SH-SY5Y (cell line): Measurements from ENCODE around the gene LEAP2.
A peak's percentile ranks its signal among the peaks of the same experiment; 100 is the strongest.

Source experiments
- GATA2 ChIP-seq: IDR thresholded peaks from 2 replicates; pipeline ENCODE4 v1.6.1; 2011; ENCODE audit warnings: mild to moderate bottlenecking, low read depth, low read length
- GATA3 ChIP-seq: IDR thresholded peaks from 2 replicates; pipeline ENCODE4 v1.6.1; 2011; ENCODE audit warnings: low read depth, mild to moderate bottlenecking, low read length, moderate library complexity

Gene LEAP2

DNA sequence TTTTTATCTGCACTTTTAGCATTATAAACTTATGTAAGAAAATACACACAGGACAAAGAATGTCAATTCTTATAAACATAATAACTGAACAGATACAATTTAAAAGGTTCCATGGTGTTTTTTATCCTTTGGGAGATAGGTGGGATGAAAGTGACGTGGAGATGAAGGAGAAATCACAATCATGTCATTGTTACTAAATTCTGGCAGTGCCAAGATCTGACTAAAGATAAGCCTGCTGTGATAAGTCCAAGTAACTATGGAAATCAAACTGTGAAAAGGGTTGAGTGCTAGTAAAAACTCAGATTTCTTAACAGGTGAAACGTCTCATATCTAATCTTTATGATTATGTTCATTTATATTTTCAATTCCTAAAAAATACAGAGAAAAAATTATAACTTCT lies 11.1 kb downstream of the LEAP2 start:
- TF ChIP-seq GATA3 (peak; percentile 63), GATA2 (peak; percentile 63; the same call in 1 of the 2 replicates)

DNA sequence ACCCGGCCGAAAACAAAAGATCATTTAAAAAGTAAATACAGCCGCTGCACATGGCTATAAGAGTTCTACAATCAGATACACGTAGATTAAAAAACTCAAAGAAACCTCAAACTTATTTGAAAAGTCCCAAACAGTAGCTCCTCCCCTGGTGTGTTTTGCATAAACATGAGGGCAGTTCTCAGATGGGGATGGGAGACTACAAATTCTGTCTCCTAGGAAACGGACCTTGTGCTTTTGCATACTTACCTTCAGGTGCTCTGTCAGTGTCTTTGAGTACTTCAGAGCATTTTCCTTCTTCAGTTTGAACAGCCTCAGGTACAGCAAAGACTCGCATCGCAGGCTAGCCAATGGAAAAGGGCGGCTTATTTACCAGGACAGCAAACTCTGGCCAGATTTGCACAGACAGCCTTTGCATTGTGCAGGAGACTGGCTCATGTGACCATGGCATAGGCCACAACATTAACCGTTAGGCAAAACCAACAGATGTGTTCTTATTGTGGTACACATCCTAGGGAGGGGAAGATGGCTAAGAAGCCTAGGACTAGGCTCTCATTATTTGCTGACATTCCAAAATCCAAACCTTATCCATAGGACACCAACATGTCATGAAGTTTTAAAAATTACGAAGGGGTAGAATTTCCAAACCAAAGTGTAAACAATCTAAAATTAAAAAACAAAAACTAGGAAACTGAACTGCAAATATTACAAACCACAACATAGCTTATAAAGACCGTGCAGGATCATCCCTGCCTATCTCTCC lies 12.8 kb downstream of the LEAP2 start:
- no peak for TF ChIP-seq GATA3
- TF ChIP-seq GATA2: no peak

DNA sequence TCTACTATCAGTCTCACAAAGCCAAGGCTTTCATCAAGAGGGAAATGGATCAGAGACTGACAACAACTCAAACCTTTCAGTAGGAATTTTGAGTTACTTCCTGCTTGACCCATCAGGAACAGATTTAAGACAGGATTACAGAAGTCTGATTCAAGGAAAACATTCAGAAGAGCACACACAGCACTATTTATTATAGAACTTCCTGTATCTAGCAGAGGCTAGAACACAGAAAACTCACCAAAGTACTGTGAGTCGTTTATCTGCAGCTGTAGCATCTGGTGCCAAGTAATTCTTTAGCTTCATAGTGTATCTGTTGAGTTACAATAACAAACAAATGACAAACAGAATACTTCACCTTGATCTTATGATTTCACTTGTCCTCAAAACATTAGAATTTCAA lies 13.8 kb downstream of the LEAP2 start:
- TF ChIP-seq GATA2 (no peak), GATA3 (no peak)

DNA sequence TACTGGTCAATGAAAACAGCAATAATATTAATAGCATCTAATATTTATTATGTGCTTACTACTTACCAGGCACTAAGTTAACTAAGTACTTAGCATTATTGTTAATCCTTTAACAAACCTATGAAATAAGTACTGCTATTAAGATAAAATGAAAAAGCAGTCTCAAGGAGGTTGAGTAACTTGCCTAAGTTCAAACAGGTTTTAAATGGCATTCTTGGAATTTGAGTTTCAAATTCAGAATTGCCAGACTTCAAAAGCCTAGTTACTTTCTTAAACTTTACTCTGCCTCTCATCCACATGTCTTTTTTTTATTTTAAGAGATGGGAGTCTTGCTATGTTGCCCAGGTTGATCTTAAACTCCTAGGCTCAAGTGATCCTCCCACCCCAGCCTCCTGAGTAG lies 16.0 kb downstream of the LEAP2 start:
- no peak for TF ChIP-seq GATA3

DNA sequence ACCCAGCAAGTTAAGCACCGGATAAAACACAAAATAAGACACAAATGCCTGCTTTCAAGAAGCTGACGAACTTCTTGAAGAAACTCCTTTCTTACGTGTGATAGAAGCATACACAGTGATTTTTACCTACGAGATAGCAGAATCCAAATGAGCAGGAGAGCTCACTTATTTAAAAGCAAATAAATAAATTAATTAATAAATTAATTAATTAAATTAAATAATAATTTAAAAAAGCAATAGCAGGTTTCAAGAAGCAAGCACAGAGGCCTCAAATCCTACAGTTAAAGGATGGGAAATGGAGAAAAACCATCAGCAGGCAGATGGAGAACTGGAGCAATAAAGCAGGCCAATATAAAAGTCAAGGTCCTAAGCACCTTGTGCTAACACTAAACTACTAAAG lies 17.3 kb downstream of the LEAP2 start:
- TF ChIP-seq GATA2 (no peak), GATA3 (no peak)

DNA sequence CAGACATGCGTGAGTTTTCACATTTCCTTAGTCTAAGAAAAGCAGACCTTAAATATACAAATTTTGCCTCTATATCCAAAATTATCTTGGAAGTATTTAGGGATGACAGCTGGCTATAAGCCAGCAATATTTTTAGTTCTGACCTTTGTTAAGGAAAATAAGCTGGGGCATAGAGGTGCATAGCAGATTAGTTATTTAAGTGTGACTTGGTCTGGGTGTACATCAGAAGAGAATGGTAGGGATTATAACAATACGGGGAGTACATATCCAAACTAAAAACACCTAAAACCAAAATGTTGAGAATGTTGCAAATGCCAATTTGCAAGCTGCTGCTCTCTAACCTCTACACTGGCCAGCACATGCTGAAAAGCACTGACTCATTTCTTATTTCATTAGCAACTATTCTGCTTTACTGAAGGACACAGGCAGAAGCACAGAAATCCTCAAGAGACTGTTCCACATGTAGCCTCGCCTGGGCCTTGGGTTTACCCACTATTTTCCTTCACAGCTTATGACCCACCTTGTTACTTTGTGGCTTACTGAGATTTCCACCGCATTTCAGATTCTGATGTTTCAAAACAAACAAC lies 22.3 kb downstream of the LEAP2 start:
- no peak for TF ChIP-seq GATA3
- TF ChIP-seq GATA2: no peak

DNA sequence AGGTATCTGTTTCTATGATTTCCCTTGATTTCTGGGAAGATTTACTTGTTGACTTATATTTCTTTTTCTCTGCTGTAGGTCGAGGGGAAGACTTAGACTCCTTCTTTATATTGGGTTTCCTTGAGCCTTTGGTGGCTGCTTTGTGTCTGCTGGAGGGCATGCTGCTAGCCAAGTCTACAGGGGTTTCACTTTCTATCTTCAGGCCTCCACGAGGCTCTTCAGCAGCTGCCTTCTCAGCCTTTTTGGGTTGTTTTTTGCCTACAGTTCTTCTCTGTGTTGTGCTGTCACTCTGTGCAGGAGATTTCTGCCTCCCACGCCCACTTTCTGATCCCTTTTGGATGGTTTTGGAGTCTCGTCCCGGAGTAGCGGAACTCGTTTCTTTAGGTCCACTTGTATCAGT lies 23.2 kb downstream of the LEAP2 start:
- TF ChIP-seq GATA3 (no peak), GATA2 (no peak)

DNA sequence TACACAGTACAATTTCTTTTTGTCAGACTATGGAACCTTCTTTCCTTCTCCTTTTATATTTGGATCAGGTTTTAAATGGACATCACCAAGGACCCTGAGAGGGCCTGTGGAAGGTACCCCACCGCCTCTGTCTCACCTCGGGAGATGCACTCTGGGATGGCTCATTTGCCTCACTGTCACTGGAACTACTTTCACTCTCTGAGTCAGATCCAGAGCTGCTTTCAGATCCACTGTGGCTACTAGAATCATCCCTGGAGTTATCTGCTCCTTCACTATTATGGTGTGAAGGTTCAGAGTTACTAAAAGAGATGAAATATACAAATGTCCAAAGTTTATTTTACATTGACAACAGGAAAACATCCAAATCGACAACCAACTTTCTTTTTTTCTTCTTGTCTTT lies 24.6 kb downstream of the LEAP2 start:
- no peak for TF ChIP-seq GATA2
- TF ChIP-seq GATA3: no peak

DNA sequence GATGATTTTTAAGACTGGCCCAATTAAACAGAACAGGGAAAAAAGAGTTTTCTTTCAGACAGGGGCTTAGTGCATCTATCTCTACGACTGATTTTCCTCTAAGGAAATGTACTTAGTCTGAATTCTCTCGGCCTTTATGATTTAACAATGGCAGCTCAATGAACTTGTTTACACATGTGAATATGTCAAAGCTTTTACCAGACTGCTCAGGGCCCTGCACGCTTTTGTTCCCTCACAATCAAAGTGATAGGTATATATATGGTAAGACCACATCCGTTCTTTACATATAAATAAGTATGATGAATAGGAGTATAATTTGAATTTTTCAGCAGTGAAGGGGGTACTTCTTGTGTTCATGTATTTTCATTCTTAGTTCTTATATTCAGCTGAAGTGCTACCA lies 27.6 kb downstream of the LEAP2 start:
- no peak for TF ChIP-seq GATA2
- no peak for TF ChIP-seq GATA3

DNA sequence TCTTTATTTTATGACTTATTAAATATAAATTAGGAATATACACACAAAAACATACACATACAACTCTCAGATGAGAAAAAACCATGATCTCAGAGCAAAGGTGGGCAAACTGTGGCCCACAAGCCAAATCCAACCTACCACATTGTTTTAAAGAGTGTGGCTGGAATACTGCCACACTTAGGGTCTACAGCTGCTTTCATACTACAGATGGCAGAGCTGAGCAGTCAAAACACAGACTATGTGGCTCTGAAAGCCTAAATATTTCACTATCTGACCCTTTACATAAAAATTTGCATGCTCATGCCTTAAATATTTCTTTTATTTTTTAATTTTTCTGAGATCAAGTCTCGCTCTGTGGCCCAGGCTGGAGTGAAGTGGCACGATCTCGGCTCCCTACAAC lies 28.3 kb downstream of the LEAP2 start:
- TF ChIP-seq GATA3 (no peak), GATA2 (no peak)

DNA sequence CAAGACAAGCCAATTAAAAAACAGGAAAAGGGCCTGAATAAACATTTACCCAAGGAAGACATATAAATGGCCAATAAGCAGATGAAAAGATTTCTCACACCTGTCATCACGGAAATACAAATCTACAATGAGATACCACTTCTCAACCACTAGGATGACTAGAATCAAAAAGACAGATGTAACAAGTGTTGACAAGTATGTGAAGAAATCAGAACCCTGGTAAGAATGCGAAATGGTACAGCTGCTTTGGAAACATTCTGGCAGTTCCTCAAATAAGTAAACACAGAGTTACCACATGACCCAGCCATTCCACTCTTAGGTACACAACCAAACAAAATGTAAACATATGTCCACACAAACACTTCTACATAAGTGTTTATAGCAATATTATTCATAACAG lies 32.5 kb downstream of the LEAP2 start:
- no peak for TF ChIP-seq GATA2

DNA sequence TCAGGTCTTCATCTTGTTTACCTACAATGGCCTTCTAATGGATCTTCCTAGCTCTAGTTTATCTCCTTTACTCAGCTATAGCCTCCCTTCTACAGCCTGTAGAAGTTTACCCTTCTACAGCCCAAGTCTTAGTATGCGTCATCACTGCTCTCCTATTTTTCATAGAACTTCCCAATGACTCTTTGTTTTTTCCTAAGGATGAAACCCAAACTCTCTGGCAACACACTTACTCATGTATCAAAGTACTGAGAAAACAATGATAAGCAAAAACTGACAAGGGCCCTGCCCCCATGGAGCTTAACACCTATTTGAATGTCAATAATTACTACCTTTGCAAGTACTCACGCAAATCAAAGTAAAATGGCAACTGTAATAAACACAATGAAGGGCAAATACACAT lies 33.7 kb downstream of the LEAP2 start:
- no peak for TF ChIP-seq GATA2
- TF ChIP-seq GATA3: no peak

DNA sequence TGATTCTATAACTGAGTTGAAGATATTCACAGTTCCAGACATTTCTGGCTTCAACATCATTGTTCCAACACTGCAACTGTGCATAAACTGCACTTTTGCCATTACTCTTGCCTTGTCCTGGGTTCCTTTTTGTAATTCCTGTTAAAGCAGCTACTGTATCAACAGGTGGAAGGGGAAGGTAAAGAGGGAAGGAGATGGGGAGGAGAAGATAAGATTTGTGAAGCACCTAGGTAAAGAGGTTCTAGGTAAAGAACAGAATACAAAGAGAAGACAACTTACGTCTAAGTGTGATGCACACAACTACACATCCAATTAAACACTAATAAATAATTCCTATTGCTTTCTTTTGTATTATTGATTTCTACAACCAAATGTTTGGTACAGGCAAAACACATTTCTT lies 36.2 kb downstream of the LEAP2 start:
- no peak for TF ChIP-seq GATA3
- no peak for TF ChIP-seq GATA2

DNA sequence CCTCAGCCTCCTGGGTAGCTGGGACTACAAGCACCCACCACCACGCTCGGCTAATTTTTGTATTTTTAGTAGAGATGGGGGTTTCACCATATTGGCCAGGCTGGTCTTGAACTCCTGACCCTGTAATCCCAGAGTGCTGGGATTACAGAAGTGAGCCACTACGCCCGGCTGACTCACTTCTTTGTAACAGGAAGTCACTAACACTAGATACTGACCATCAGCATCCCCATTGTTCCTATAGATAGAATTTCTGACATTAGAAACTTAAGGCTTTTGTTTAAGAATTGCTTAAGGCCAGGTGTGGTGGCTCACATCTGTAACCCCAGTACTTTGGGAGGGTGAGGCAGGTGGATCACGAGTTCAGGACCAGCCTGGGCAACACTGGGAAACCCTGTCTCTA lies 42.2 kb downstream of the LEAP2 start:
- TF ChIP-seq GATA2: no peak

DNA sequence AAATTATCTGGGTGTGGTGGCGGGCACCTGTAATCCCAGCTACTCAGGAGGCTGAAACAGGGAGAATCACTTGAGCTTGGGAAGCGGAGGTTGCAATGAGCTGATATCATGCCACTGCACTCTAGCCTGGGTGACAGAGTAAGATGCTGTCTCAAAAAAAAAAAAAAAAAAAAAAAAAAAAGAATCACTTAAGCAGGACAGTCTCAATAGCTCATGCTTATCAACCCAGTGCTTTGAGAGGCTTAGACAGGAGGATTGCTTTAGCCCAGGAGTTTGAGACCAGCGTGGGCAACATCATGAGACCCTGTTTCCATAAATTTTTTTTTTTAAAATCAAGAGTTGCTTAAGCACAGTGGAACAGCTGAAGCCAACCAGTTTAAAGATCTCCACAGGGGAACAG lies 42.6 kb downstream of the LEAP2 start:
- no peak for TF ChIP-seq GATA3
- TF ChIP-seq GATA2: no peak
